Hepatocyte (in vitro differentiated cells): ENCODE data around the gene FOXN3. TPM values are rescaled to one million over a fixed set of nuclear protein-coding genes. Genes with fewer than 3 reads are reported as not detected.
A peak's percentile ranks its signal among the peaks of the same experiment; 100 is the strongest.

ENCODE experiments used
- DNase-seq: peaks from one replicate; pipeline ENCODE4 v3.0.0-alpha.2; 2016; ENCODE audit warnings: low spot score
- H2AFZ ChIP-seq: fragments of 200-600 bp; sonication (generic); 2 replicates; pipeline ENCODE4 v1.6.0; 2016; ENCODE audit warnings: antibody characterized with exemption, mild to moderate bottlenecking
- H3K27ac ChIP-seq: fragments of 200-600 bp; sonication (generic); 2 replicates; pipeline ENCODE4 v1.5.1; 2016; ENCODE audit warnings: mild to moderate bottlenecking
- H3K27me3 ChIP-seq: fragments of 200-600 bp; sonication (generic); 2 replicates; pipeline ENCODE4 v1.6.1; 2016
- H3K36me3 ChIP-seq: fragments of 200-600 bp; sonication (generic); replicated peaks from 2 replicates; pipeline ENCODE4 v1.5.1; 2016; ENCODE audit warnings: low read depth; ENCODE audit not compliant: insufficient read depth
- H3K4me1 ChIP-seq: fragments of 200-600 bp; sonication (generic); 2 replicates; pipeline ENCODE4 v1.5.1; 2016; ENCODE audit warnings: mild to moderate bottlenecking, moderate library complexity; ENCODE audit not compliant: insufficient read depth
- H3K4me2 ChIP-seq: fragments of 200-600 bp; sonication (generic); 2 replicates; pipeline ENCODE4 v1.6.0; 2016
- H3K4me3 ChIP-seq: fragments of 200-600 bp; sonication (generic); 2 replicates; pipeline ENCODE4 v1.5.1; 2016; ENCODE audit warnings: mild to moderate bottlenecking
- H3K79me2 ChIP-seq: fragments of 200-600 bp; sonication (generic); 2 replicates; pipeline ENCODE4 v1.6.0; 2017; ENCODE audit warnings: mild to moderate bottlenecking
- H3K9me2 ChIP-seq: fragments of 200-600 bp; sonication (generic); replicated peaks from 2 replicates; pipeline ENCODE4 v1.6.0; 2017; ENCODE audit warnings: mild to moderate bottlenecking; ENCODE audit not compliant: insufficient read depth
- H3K9me3 ChIP-seq: fragments of 200-600 bp; sonication (generic); 2 replicates; pipeline ENCODE4 v1.5.1; 2016; ENCODE audit warnings: low read depth, mild to moderate bottlenecking
- H4K20me1 ChIP-seq: fragments of 200-600 bp; sonication (generic); 2 replicates; pipeline ENCODE4 v1.6.0; 2016; ENCODE audit warnings: mild to moderate bottlenecking; ENCODE audit not compliant: insufficient read depth, poor library complexity, severe bottlenecking
- EZH2 ChIP-seq: fragments of 200-600 bp; sonication (generic); IDR thresholded peaks from 2 replicates; pipeline ENCODE4 v1.6.1; 2016; ENCODE audit warnings: antibody characterized with exemption, mild to moderate bottlenecking, borderline replicate concordance
- EZH2phosphoT487 ChIP-seq: fragments of 200-600 bp; sonication (generic); IDR thresholded peaks from one replicate; pipeline ENCODE4 v1.6.1; 2018; ENCODE audit warnings: antibody characterized with exemption, mild to moderate bottlenecking, low read depth, moderate library complexity; ENCODE audit not compliant: unreplicated experiment, severe bottlenecking
- WGBS: methylation state at CpG from one replicate; pipeline ENCODE4 v1.1.6; 2016; ENCODE audit warnings: low lambda C conversion rate; ENCODE audit errors: missing lambda C conversion rate; 5-methylcytosine and 5-hydroxymethylcytosine counted together
- polyA plus RNA-seq: library from polyadenylated mRNA; unstranded; fragments of >200 nt; fragmentation: Nextera tagmentation; extraction: Ambion mirVana; gene quantifications from 2 replicates; pipeline ENCODE4 v1.2.1, GENCODE V29; 2016
- total RNA-seq: library from RNA; depleted of rRNA; stranded (reverse); fragments of >200 nt; gene quantifications from 2 replicates; pipeline ENCODE4 v1.2.3, GENCODE V29; 2014
- TF ChIP-seq, protein P1 (sequence below): fragments of 200-600 bp; sonication (generic); IDR thresholded peaks from 2 replicates; pipeline ENCODE4 v1.5.1; 2016; ENCODE audit warnings: antibody characterized with exemption, mild to moderate bottlenecking; ENCODE audit not compliant: poor library complexity

The FOXN3 gene
- total and polyA plus RNA-seq, 2 experiments from 2014 or later: 42.2 to 47.6 TPM

GRCh38 chr14:89367779-89368120 is 49.3 kb downstream of the FOXN3 start:
- H3K4me2 ChIP-seq: no peak overlapping the region
- no peaks in the 10 kb centered on the region for H3K9me2 ChIP-seq
- TF ChIP-seq EZH2: no peak
- no peak for TF ChIP-seq EZH2phosphoT487
- TF ChIP-seq, protein P1, sequence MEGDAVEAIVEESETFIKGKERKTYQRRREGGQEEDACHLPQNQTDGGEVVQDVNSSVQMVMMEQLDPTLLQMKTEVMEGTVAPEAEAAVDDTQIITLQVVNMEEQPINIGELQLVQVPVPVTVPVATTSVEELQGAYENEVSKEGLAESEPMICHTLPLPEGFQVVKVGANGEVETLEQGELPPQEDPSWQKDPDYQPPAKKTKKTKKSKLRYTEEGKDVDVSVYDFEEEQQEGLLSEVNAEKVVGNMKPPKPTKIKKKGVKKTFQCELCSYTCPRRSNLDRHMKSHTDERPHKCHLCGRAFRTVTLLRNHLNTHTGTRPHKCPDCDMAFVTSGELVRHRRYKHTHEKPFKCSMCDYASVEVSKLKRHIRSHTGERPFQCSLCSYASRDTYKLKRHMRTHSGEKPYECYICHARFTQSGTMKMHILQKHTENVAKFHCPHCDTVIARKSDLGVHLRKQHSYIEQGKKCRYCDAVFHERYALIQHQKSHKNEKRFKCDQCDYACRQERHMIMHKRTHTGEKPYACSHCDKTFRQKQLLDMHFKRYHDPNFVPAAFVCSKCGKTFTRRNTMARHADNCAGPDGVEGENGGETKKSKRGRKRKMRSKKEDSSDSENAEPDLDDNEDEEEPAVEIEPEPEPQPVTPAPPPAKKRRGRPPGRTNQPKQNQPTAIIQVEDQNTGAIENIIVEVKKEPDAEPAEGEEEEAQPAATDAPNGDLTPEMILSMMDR: no peak
- H3K4me1 ChIP-seq: peaks cover 39% of the 10 kb centered on the region
- H3K27me3 ChIP-seq: no peaks in the 10 kb centered on the region
- H3K9me3 ChIP-seq: no peaks in the 10 kb centered on the region
- H3K4me3 ChIP-seq: no peak overlapping the region
- peak overlapping the region; percentile 72 for H3K27ac ChIP-seq
- WGBS: 72% methylated on average over 8 of the region's 8 CpGs
- H2AFZ ChIP-seq: no peak overlapping the region
- no peaks in the 10 kb centered on the region for H3K36me3 ChIP-seq
- H3K79me2 ChIP-seq: peaks cover 77% of the 10 kb centered on the region
- no peak for DNase-seq
- peaks cover 3% of the 10 kb centered on the region for H4K20me1 ChIP-seq

DNA sequence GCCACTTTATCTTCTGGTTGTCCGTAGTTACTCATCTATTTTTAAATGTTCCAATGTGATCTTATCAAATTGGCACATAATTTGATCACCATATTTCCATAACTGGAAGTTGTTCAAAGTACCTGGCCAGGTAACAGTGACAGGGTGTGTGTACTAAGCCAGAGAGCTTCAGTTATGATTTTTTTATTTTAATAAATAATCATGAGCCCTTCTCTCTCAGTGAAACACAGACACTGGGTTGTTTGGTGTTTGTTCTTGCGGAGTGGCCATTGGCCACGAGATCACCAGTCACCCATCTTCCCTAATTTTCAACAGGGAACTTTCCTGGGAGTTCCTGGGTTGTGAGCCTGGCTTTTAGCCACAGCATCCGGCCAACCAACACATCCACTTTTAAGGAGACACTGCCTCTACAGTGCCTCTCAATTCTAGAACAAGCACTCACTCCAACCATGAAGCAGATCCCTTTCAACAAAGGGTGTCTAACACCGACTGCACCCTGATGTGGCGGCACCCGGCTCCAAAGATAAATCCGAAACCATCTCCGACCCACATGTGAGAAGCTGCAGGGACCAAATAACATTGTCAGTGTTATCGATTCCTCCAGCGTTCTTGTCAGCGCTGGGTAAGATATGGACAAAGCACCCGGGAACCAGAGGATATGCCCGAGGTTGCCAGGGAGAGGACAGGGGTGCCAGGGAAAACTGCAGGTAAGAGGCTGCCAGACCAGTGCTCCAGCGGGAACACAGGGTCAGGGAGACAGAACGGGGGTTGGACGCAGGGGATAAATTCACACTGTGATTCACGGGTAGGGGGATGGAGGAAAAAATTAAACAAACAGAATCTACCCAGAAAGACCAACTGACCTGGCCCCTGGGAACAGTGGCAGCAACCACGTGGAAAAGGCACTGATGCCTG is 49.9 kb downstream of the FOXN3 start:
- H3K4me1 ChIP-seq: peaks cover 39% of the 10 kb centered on the region
- peaks cover 72% of the 10 kb centered on the region for H3K79me2 ChIP-seq
- H3K27me3 ChIP-seq: no peaks in the 10 kb centered on the region
- peaks cover 3% of the 10 kb centered on the region for H4K20me1 ChIP-seq
- no peaks in the 10 kb centered on the region for H3K9me2 ChIP-seq
- peak overlapping the region; percentile 72 for H3K27ac ChIP-seq
- no peak for DNase-seq
- H3K4me3 ChIP-seq: no peak overlapping the region
- H2AFZ ChIP-seq: no peak overlapping the region
- no peaks in the 10 kb centered on the region for H3K9me3 ChIP-seq
- H3K4me2 ChIP-seq: no peak overlapping the region
- no peak for TF ChIP-seq EZH2
- TF ChIP-seq EZH2phosphoT487: no peak
- TF ChIP-seq, protein P1: no peak
- 81% methylated on average over 19 of the region's 19 CpGs for WGBS
- no peaks in the 10 kb centered on the region for H3K36me3 ChIP-seq

DNA sequence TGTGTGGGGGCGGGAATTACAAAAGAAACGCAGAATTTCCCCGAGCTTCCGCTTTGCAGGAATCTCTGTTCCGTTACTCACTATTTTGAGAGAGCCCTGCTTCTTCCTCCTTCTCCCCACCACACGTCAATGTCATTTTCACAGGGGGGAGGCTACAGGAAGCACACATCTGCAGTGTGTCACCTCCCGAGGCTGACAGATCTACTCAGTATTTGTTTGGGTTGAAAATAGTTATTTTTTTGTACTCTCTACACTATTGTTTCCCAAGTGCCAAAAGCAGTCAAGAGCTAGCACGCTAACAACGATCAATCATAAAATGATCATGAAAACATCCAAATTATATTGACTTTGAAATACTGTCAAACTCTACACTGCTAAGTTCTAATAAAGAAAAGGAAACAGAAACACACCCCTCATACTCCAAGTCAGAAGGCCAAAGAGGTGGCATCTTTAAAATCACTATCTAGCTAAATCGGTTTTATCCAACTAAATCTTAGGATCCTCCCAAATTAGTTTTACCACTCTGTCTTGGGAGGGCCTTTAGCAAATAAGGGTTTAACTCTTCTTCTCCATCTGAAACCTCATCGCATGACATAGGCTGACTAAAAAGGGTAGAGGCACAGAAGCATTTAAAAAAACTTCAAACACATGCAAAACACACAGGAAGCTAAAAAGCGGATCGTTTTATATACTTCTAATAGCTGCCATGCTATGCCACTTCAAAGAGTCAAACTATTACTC is 51.8 kb downstream of the FOXN3 start:
- H3K4me1 ChIP-seq: peaks cover 29% of the 10 kb centered on the region
- H3K4me2 ChIP-seq: no peak overlapping the region
- H3K27me3 ChIP-seq: no peaks in the 10 kb centered on the region
- TF ChIP-seq EZH2 (no peak), EZH2phosphoT487 (no peak)
- TF ChIP-seq, protein P1: no peak
- H3K9me3 ChIP-seq: no peaks in the 10 kb centered on the region
- no peak for DNase-seq
- peaks cover 54% of the 10 kb centered on the region for H3K79me2 ChIP-seq
- H3K4me3 ChIP-seq: no peak overlapping the region
- peak overlapping the region; percentile 18 for H3K27ac ChIP-seq
- 72% methylated on average over 13 of the region's 13 CpGs for WGBS
- no peak overlapping the region for H2AFZ ChIP-seq
- no peaks in the 10 kb centered on the region for H3K36me3 ChIP-seq
- no peaks in the 10 kb centered on the region for H3K9me2 ChIP-seq
- H4K20me1 ChIP-seq: peaks cover 3% of the 10 kb centered on the region
